ENCODE data around the gene TMBIM1. TPM values are rescaled to one million over a fixed set of nuclear protein-coding genes. Genes with fewer than 3 reads are reported as not detected.

Gene TMBIM1
- total RNA-seq, 4 donors from 2014 or later, result 131 to 238 (median 197) TPM

DNA sequence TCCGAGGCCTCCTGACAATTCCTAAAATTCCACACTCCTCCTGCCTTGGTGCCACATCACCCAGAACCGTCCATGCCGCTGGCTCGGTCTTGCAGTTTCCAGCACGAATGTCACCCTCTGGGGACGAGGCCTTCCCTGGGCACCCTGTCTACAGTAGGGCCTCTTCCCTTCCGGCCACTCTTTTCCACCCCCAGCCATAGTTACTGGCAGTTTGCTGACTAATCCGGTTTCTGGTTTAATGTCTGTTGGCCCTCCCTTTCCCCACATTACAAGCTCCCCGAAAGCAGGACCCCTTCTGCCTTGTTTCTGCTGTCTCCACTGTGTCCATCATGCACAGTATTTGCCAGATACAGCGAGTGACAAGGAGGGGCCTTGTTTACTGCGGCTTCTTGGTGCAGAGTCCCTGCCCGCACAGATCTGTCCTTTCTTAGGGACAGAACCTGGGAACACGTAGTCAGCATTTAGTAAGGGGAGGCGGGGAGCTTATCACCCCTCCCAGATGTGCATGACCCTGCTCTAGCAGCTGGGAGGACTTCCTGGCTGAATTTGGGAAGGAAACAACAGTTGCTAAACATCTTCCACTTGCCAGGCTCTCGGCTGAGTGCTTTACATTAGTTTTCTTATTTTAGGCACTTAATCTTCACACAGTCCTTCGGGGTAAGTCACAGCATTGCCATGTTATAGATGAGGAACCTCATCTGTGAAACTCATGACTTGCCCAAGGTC, 40.8 kb upstream of the TMBIM1 start:
- H3K36me3 ChIP-seq, result no peaks in the 10 kb centered on the region
- H3K4me1 ChIP-seq, result no peaks in the 10 kb centered on the region
- no peaks in the 10 kb centered on the region for H3K9me3 ChIP-seq
- peak overlapping the region in 3 of 4 donors; percentile 30 to 54 (median 32) for H3K27ac ChIP-seq (replicated peaks in 1 of 4)
- WGBS, result 73% methylated on average over 16 of the region's 16 CpGs
- no peak overlapping the region for H3K4me3 ChIP-seq
- DNase-seq (ENCODE audit: extremely low spot score), result peak; percentile 91
- TF ChIP-seq POLR2AphosphoS5 (IDR thresholded peaks at IDR 0.05), result peak in 1 of 2 donors; percentile 43
- no peak for TF ChIP-seq EP300 (IDR thresholded peaks at IDR 0.05)
- TF ChIP-seq POLR2A (IDR thresholded peaks at IDR 0.05; ENCODE audit: low read depth), result no peak
- TF ChIP-seq, protein P1, sequence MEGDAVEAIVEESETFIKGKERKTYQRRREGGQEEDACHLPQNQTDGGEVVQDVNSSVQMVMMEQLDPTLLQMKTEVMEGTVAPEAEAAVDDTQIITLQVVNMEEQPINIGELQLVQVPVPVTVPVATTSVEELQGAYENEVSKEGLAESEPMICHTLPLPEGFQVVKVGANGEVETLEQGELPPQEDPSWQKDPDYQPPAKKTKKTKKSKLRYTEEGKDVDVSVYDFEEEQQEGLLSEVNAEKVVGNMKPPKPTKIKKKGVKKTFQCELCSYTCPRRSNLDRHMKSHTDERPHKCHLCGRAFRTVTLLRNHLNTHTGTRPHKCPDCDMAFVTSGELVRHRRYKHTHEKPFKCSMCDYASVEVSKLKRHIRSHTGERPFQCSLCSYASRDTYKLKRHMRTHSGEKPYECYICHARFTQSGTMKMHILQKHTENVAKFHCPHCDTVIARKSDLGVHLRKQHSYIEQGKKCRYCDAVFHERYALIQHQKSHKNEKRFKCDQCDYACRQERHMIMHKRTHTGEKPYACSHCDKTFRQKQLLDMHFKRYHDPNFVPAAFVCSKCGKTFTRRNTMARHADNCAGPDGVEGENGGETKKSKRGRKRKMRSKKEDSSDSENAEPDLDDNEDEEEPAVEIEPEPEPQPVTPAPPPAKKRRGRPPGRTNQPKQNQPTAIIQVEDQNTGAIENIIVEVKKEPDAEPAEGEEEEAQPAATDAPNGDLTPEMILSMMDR (IDR thresholded peaks at IDR 0.05), result no peak
- no peaks in the 10 kb centered on the region for H3K27me3 ChIP-seq
- intact Hi-C loops (cut with DNase I), result no loop called here

DNA sequence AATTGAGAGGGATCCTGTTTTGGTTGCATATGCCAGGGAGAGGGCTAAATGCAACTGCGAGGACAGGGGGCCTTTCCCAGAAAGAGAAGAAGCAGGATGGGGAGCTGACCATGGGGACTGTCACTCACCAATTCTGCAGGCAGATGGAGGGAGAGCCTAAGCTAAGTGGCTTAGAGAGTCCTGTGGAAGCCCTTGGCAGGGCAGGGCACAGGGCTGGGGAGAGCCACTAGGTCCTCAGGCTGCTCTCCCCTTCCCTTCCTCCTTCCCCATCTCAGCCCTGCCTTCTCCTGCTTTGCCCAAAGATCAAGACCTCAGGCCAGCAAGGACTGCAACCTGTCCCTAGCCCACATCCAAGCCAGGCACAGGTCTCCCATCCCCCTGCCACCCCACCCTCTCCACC, 40.0 kb upstream of the TMBIM1 start:
- no peaks in the 10 kb centered on the region for H3K36me3 ChIP-seq
- peak overlapping the region; percentile 27 to 54 (median 31) for H3K27ac ChIP-seq (replicated peaks in 1 of 4)
- no peaks in the 10 kb centered on the region for H3K4me1 ChIP-seq
- WGBS, result 94% methylated on average over 1 of the region's 1 CpG
- H3K4me3 ChIP-seq, result no peak overlapping the region
- TF ChIP-seq EP300 (IDR thresholded peaks at IDR 0.05), result no peak
- TF ChIP-seq POLR2AphosphoS5 (IDR thresholded peaks at IDR 0.05), result no peak
- TF ChIP-seq POLR2A (IDR thresholded peaks at IDR 0.05; ENCODE audit: low read depth), result no peak
- TF ChIP-seq, protein P1 (IDR thresholded peaks at IDR 0.05), result no peak
- H3K9me3 ChIP-seq, result no peaks in the 10 kb centered on the region
- DNase-seq (ENCODE audit: extremely low spot score), result peak; percentile 80
- intact Hi-C loops (cut with DNase I), result no loop called here
- no peaks in the 10 kb centered on the region for H3K27me3 ChIP-seq

DNA sequence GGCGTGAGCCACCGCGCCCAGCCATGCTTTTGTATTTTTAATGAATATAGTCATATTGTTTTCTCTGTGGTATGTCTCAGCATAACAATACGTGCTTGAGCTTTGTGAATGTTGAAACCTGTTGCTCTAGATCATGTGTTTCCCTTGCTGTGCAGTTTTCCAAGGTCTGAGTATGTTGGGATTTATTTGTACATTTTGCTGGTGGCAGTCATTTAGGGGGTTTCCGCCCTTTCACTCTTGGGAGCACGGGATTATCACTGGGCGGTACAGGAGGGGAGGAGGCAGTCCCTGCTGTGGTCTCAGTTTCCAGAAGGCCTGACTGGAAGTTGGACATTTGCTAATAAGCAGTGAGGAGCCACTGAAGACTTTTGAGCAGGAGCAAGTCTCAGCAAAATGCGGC, 39.4 kb upstream of the TMBIM1 start:
- intact Hi-C loops (cut with DNase I), result no loop called here
- Histone ChIP-seq H3K27ac (replicated peaks in 1 of 4) (peak overlapping the region in 3 of 4 donors; percentile 27 to 32 (median 30)), H3K27me3 (no peaks in the 10 kb centered on the region), H3K36me3 (no peaks in the 10 kb centered on the region), H3K9me3 (no peaks in the 10 kb centered on the region), H3K4me1 (no peaks in the 10 kb centered on the region), H3K4me3 (no peak overlapping the region)
- TF ChIP-seq POLR2AphosphoS5 (IDR thresholded peaks at IDR 0.05) (no peak), POLR2A (IDR thresholded peaks at IDR 0.05; ENCODE audit: low read depth) (no peak), EP300 (IDR thresholded peaks at IDR 0.05) (no peak)
- TF ChIP-seq, protein P1 (IDR thresholded peaks at IDR 0.05), result no peak
- DNase-seq (ENCODE audit: extremely low spot score), result peak; percentile 85
- WGBS, result 74% methylated on average over 8 of the region's 8 CpGs

DNA sequence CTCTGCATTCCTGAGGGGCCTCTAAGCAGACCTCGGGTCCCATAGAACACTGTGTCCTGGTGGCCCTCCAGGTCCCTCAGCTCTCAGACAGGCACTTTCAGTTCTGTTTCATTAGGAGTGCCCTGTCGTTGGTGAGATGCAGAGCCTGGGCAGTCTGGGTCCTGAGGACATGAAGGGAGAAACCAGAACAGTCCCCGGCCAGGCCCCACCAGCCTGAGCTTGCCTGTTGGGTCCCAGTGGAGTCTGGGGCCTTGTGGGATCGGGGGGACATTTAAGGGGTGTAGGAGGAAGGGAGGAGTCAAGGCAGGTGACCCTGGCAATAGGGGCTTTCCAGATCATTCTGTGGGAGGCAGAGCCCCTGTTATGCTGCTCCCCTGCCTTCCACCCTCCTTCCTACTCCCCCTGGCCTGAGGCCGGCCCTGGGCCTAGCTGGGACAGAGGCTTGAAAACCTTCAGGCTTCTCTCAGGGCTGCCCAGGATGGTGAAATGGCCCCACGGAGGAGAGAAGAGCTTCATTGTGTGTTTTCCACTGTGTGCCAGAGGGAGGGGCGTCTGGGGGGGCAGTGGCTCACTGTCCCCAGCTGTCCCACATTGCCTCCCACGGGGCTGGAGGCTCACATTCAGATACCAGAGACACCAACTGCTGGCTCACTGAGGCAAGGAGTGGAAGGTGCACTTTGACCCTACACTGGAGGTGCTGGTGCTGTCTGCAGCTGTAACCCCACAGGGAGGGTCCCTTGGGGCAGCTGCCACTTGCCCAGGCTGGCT, 37.7 kb upstream of the TMBIM1 start:
- no peak for TF ChIP-seq POLR2AphosphoS5 (IDR thresholded peaks at IDR 0.05)
- no peak for TF ChIP-seq POLR2A (IDR thresholded peaks at IDR 0.05; ENCODE audit: low read depth)
- TF ChIP-seq, protein P1 (IDR thresholded peaks at IDR 0.05), result no peak
- TF ChIP-seq EP300 (IDR thresholded peaks at IDR 0.05), result no peak
- peak; percentile 81 for DNase-seq (ENCODE audit: extremely low spot score)
- no peaks in the 10 kb centered on the region for H3K36me3 ChIP-seq
- peaks cover 0 to 8% (median 0%) of the 10 kb centered on the region in 4 donors for H3K4me1 ChIP-seq
- intact Hi-C loops (cut with DNase I), result no loop called here
- no peak overlapping the region for H3K4me3 ChIP-seq
- 77% methylated on average over 3 of the region's 8 CpGs for WGBS
- H3K27me3 ChIP-seq, result no peaks in the 10 kb centered on the region
- H3K9me3 ChIP-seq, result no peaks in the 10 kb centered on the region
- no peak overlapping the region for H3K27ac ChIP-seq (replicated peaks in 1 of 4)

Data from esophagus muscularis mucosa (tissue), 4 donors.